RWPE2 (cell line): ENCODE measurements around the gene HIPK2.

Experiments
- ATAC-seq: fragments of 200-7000 bp; cut with Tn5 transposase; 3 replicates; pipeline ENCODE4 v1.9.1; 2021; ENCODE audit warnings: low read depth
- DNase-seq: peaks from one replicate; pipeline ENCODE4 v3.0.0-alpha.2; 2020; ENCODE audit warnings: low spot score
- H3K27ac ChIP-seq: fragments of 450-650 bp; 2 replicates; pipeline ENCODE4 v1.5.1; 2017; ENCODE audit warnings: mild to moderate bottlenecking; ENCODE audit not compliant: poor library complexity, severe bottlenecking
- H3K27me3 ChIP-seq: fragments of 250-450 bp; sonication (Bioruptor Pico); 2 replicates; pipeline ENCODE4 v1.5.1; 2021; ENCODE audit warnings: mild to moderate bottlenecking, moderate library complexity; ENCODE audit not compliant: insufficient read depth, poor library complexity, severe bottlenecking
- H3K36me3 ChIP-seq: fragments of 250-450 bp; sonication (Bioruptor Pico); 2 replicates; pipeline ENCODE4 v1.5.1; 2020; ENCODE audit warnings: low read depth, mild to moderate bottlenecking, moderate library complexity
- H3K4me1 ChIP-seq: fragments of 250-450 bp; sonication (Bioruptor Pico); 2 replicates; pipeline ENCODE4 v1.5.1; 2021; ENCODE audit warnings: mild to moderate bottlenecking, moderate library complexity; ENCODE audit not compliant: insufficient read depth, poor library complexity, severe bottlenecking
- H3K4me3 ChIP-seq: fragments of 250-450 bp; sonication (Bioruptor Pico); 2 replicates; pipeline ENCODE4 v1.5.1; 2021; ENCODE audit warnings: mild to moderate bottlenecking, moderate library complexity; ENCODE audit not compliant: severe bottlenecking
- H3K9me3 ChIP-seq: fragments of 250-450 bp; sonication (Bioruptor Pico); 2 replicates; pipeline ENCODE4 v1.5.1; 2021; ENCODE audit warnings: mild to moderate bottlenecking, moderate library complexity; ENCODE audit not compliant: severe bottlenecking
- CTCF ChIP-seq: fragments of 450-650 bp; IDR thresholded peaks from one replicate; pipeline ENCODE4 v1.5.1; 2017; ENCODE audit warnings: mild to moderate bottlenecking, moderate library complexity; ENCODE audit not compliant: poor library complexity, severe bottlenecking

The HIPK2 gene

DNA sequence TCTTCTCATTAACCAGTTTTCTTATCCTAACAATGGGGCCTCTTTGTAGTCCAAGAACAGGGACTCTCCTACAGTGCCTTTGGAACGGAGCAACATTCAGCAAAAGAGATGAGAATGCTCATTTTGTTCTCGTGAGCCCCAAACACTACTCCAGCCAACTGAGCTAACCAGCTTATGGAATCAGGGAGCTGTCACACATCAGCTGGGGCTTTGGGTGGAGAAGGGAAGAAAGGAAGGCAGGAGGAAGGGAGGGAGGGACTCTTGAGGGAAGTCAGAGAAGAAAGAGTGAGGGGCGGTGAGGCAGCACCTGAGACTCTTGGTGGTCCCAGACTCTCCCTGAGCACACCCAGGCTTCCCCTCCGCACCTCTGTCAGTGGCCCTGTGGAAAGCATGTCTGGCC is 131.2 kb downstream of the HIPK2 start:
- DNase-seq (no peak), ATAC-seq (no peak)
- H3K9me3 ChIP-seq: no peaks in the 10 kb centered on the region
- TF ChIP-seq CTCF: no peak
- H3K27me3 ChIP-seq: no peaks in the 10 kb centered on the region
- H3K4me1 ChIP-seq: peaks cover 3% of the 10 kb centered on the region
- no peak overlapping the region for H3K27ac ChIP-seq
- H3K4me3 ChIP-seq: no peak overlapping the region
- H3K36me3 ChIP-seq: peaks cover 6% of the 10 kb centered on the region

GRCh38 chr7:139645572-139646523 is 131.9 kb downstream of the HIPK2 start:
- Histone ChIP-seq H3K9me3 (no peaks in the 10 kb centered on the region), H3K27ac (no peak overlapping the region), H3K4me1 (no peaks in the 10 kb centered on the region), H3K27me3 (no peaks in the 10 kb centered on the region), H3K4me3 (no peak overlapping the region), H3K36me3 (peaks cover 6% of the 10 kb centered on the region)
- DNase-seq (no peak), ATAC-seq (peak; percentile 71; the same call in 2 of the 3 replicates)
- peak; percentile 93 for TF ChIP-seq CTCF

- no peaks in the 10 kb centered on the region for H3K27me3 ChIP-seq
- peaks cover 6% of the 10 kb centered on the region for H3K36me3 ChIP-seq
- no peaks in the 10 kb centered on the region for H3K9me3 ChIP-seq
- DNase-seq (no peak), ATAC-seq (no peak)
- no peak overlapping the region for H3K4me3 ChIP-seq
- H3K27ac ChIP-seq: no peak overlapping the region
- H3K4me1 ChIP-seq: no peaks in the 10 kb centered on the region
- no peak for TF ChIP-seq CTCF
Observed at GRCh38 chr7:139643951-139644585, 133.7 kb downstream of the HIPK2 start.

DNA sequence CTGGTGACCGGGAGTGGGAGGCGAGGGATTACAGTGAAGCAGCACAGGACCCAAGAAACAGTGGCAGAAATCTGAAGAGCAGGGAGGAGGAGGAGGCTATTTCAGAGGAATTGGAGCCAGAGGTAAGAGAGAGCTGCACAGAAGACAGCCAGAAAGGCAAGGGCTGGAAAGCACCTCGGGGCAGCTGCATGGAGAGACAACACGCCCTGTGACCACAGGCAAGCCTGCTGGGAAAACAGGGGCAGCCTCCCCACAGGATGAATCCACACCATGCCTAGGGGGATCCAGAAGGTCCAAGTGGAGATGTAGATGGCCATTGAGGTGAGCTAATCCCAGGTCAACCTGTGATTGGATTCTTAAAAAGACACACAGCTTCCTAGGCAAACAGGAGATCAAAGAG is 135.5 kb downstream of the HIPK2 start:
- Histone ChIP-seq H3K4me1 (no peaks in the 10 kb centered on the region), H3K4me3 (no peak overlapping the region), H3K9me3 (no peaks in the 10 kb centered on the region), H3K36me3 (peaks cover 6% of the 10 kb centered on the region), H3K27ac (no peak overlapping the region), H3K27me3 (no peaks in the 10 kb centered on the region)
- no peak for ATAC-seq
- DNase-seq: no peak
- no peak for TF ChIP-seq CTCF
